ENCODE results near the gene NSD2.

Gene NSD2

GRCh38 chr4:1883583-1883982 is 12.4 kb downstream of the NSD2 start:
- Histone ChIP-seq H3K4ac (ENCODE audit: low read depth, low read length) (peak overlapping the region; percentile 30), H4K12ac (ENCODE audit: low read depth, low read length) (no peak overlapping the region), H3K9me3 (ENCODE audit: insufficient read depth, low read depth, low read length) (no peaks in the 10 kb centered on the region), H3K27ac (ENCODE audit: low read depth, low read length) (no peak overlapping the region), H3K23ac (ENCODE audit: low read length) (no peak overlapping the region), H3K36me3 (ENCODE audit: control insufficient read depth in 1 of 2, insufficient read depth in 2 of 2, low read length in 2 of 2) (peaks cover 0 to 2% of the 10 kb centered on the region in 2 experiments), H2BK5ac (ENCODE audit: low read depth, low read length, poor library complexity) (no peak overlapping the region), H2AFZ (ENCODE audit: insufficient read depth, low read length, poor library complexity) (no peak overlapping the region), H4K91ac (ENCODE audit: low read depth, low read length) (no peak overlapping the region), H2BK12ac (ENCODE audit: low read length) (no peak overlapping the region), H3K79me1 (ENCODE audit: low read length) (peaks cover 2% of the 10 kb centered on the region), H2BK120ac (ENCODE audit: insufficient read depth, low read length, poor library complexity) (no peak overlapping the region), H4K8ac (ENCODE audit: low read depth, low read length) (no peak overlapping the region), H3K4me2 (ENCODE audit: low read length) (no peak overlapping the region), H3K27me3 (ENCODE audit: insufficient read depth, low read length) (no peaks in the 10 kb centered on the region), H3K14ac (ENCODE audit: low read length) (no peak overlapping the region), H3K79me2 (ENCODE audit: control insufficient read depth, insufficient read depth, low read length, poor library complexity) (peaks cover 13% of the 10 kb centered on the region), H3K4me1 (ENCODE audit: control insufficient read depth in 1 of 2, insufficient read depth in 2 of 2, low read length in 2 of 2) (peaks cover 2 to 3% of the 10 kb centered on the region in 2 experiments), H2AK5ac (ENCODE audit: low read length) (no peak overlapping the region), H3K18ac (ENCODE audit: low read length) (no peak overlapping the region), H3K4me3 (ENCODE audit: low read depth, low read length) (no peak overlapping the region), H3K9ac (ENCODE audit: low read length) (no peak overlapping the region)
- no CpG with 5 or more reads among the region's 8 CpGs for WGBS (ENCODE audit: extremely low coverage, insufficient coverage, insufficient read length)
- DNase-seq = no peak

GRCh38 chr4:1885414-1885813 is 14.2 kb downstream of the NSD2 start:
- Histone ChIP-seq H2AFZ (ENCODE audit: insufficient read depth, low read length, poor library complexity) (no peak overlapping the region), H4K8ac (ENCODE audit: low read depth, low read length) (no peak overlapping the region), H3K4ac (ENCODE audit: low read depth, low read length) (peak overlapping the region; percentile 47), H3K27me3 (ENCODE audit: insufficient read depth, low read length) (no peaks in the 10 kb centered on the region), H2BK120ac (ENCODE audit: insufficient read depth, low read length, poor library complexity) (no peak overlapping the region), H2BK12ac (ENCODE audit: low read length) (no peak overlapping the region), H3K23ac (ENCODE audit: low read length) (no peak overlapping the region), H3K79me1 (ENCODE audit: low read length) (no peaks in the 10 kb centered on the region), H3K4me3 (ENCODE audit: low read depth, low read length) (no peak overlapping the region), H3K14ac (ENCODE audit: low read length) (no peak overlapping the region), H3K4me2 (ENCODE audit: low read length) (no peak overlapping the region), H3K36me3 (ENCODE audit: control insufficient read depth in 1 of 2, insufficient read depth in 2 of 2, low read length in 2 of 2) (peaks cover 0 to 2% of the 10 kb centered on the region in 2 experiments), H3K79me2 (ENCODE audit: control insufficient read depth, insufficient read depth, low read length, poor library complexity) (peaks cover 8% of the 10 kb centered on the region), H3K18ac (ENCODE audit: low read length) (peak overlapping the region; percentile 14), H3K27ac (ENCODE audit: low read depth, low read length) (no peak overlapping the region), H3K4me1 (ENCODE audit: control insufficient read depth in 1 of 2, insufficient read depth in 2 of 2, low read length in 2 of 2) (no peaks in the 10 kb centered on the region), H3K9me3 (ENCODE audit: insufficient read depth, low read depth, low read length) (no peaks in the 10 kb centered on the region), H3K9ac (ENCODE audit: low read length) (no peak overlapping the region), H2BK5ac (ENCODE audit: low read depth, low read length, poor library complexity) (no peak overlapping the region), H4K12ac (ENCODE audit: low read depth, low read length) (no peak overlapping the region), H4K91ac (ENCODE audit: low read depth, low read length) (no peak overlapping the region), H2AK5ac (ENCODE audit: low read length) (no peak overlapping the region)
- DNase-seq = no peak
- no CpG with 5 or more reads among the region's 2 CpGs for WGBS (ENCODE audit: extremely low coverage, insufficient coverage, insufficient read length)

GRCh38 chr4:1887052-1887451 is 15.9 kb downstream of the NSD2 start:
- Histone ChIP-seq H3K36me3 (ENCODE audit: control insufficient read depth in 1 of 2, insufficient read depth in 2 of 2, low read length in 2 of 2) (peaks cover 0 to under 1% of the 10 kb centered on the region in 2 experiments), H2BK5ac (ENCODE audit: low read depth, low read length, poor library complexity) (no peak overlapping the region), H2BK12ac (ENCODE audit: low read length) (no peak overlapping the region), H3K9ac (ENCODE audit: low read length) (no peak overlapping the region), H2AFZ (ENCODE audit: insufficient read depth, low read length, poor library complexity) (no peak overlapping the region), H3K27ac (ENCODE audit: low read depth, low read length) (no peak overlapping the region), H3K4me2 (ENCODE audit: low read length) (no peak overlapping the region), H3K9me3 (ENCODE audit: insufficient read depth, low read depth, low read length) (no peaks in the 10 kb centered on the region), H2BK120ac (ENCODE audit: insufficient read depth, low read length, poor library complexity) (no peak overlapping the region), H3K14ac (ENCODE audit: low read length) (no peak overlapping the region), H4K8ac (ENCODE audit: low read depth, low read length) (no peak overlapping the region), H3K18ac (ENCODE audit: low read length) (no peak overlapping the region), H3K27me3 (ENCODE audit: insufficient read depth, low read length) (no peaks in the 10 kb centered on the region), H3K4me3 (ENCODE audit: low read depth, low read length) (no peak overlapping the region), H4K91ac (ENCODE audit: low read depth, low read length) (no peak overlapping the region), H3K79me2 (ENCODE audit: control insufficient read depth, insufficient read depth, low read length, poor library complexity) (peaks cover 6% of the 10 kb centered on the region), H3K4me1 (ENCODE audit: control insufficient read depth in 1 of 2, insufficient read depth in 2 of 2, low read length in 2 of 2) (no peaks in the 10 kb centered on the region), H2AK5ac (ENCODE audit: low read length) (no peak overlapping the region), H3K79me1 (ENCODE audit: low read length) (no peaks in the 10 kb centered on the region), H3K23ac (ENCODE audit: low read length) (no peak overlapping the region), H4K12ac (ENCODE audit: low read depth, low read length) (no peak overlapping the region), H3K4ac (ENCODE audit: low read depth, low read length) (no peak overlapping the region)
- DNase-seq = no peak
- no CpG with 5 or more reads among the region's 2 CpGs for WGBS (ENCODE audit: extremely low coverage, insufficient coverage, insufficient read length)

- no peak overlapping the region for H2BK12ac ChIP-seq (ENCODE audit: low read length)
- no peak overlapping the region for H4K8ac ChIP-seq (ENCODE audit: low read depth, low read length)
- peak overlapping the region; percentile 52 for H3K4ac ChIP-seq (ENCODE audit: low read depth, low read length)
- H3K23ac ChIP-seq (ENCODE audit: low read length) = no peak overlapping the region
- H3K4me1 ChIP-seq (ENCODE audit: control insufficient read depth in 1 of 2, insufficient read depth in 2 of 2, low read length in 2 of 2) = no peaks in the 10 kb centered on the region
- no peaks in the 10 kb centered on the region for H3K9me3 ChIP-seq (ENCODE audit: insufficient read depth, low read depth, low read length)
- no peak overlapping the region for H2AFZ ChIP-seq (ENCODE audit: insufficient read depth, low read length, poor library complexity)
- no peaks in the 10 kb centered on the region for H3K79me2 ChIP-seq (ENCODE audit: control insufficient read depth, insufficient read depth, low read length, poor library complexity)
- no peak overlapping the region for H2AK5ac ChIP-seq (ENCODE audit: low read length)
- H3K79me1 ChIP-seq (ENCODE audit: low read length) = no peaks in the 10 kb centered on the region
- H3K14ac ChIP-seq (ENCODE audit: low read length) = no peak overlapping the region
- H3K27me3 ChIP-seq (ENCODE audit: insufficient read depth, low read length) = no peaks in the 10 kb centered on the region
- WGBS (ENCODE audit: extremely low coverage, insufficient coverage, insufficient read length) = no CpG with 5 or more reads among the region's 11 CpGs
- no peak for DNase-seq
- H3K9ac ChIP-seq (ENCODE audit: low read length) = no peak overlapping the region
- no peaks in the 10 kb centered on the region for H3K36me3 ChIP-seq (ENCODE audit: control insufficient read depth in 1 of 2, insufficient read depth in 2 of 2, low read length in 2 of 2)
- no peak overlapping the region for H3K27ac ChIP-seq (ENCODE audit: low read depth, low read length)
- no peak overlapping the region for H3K4me2 ChIP-seq (ENCODE audit: low read length)
- no peak overlapping the region for H4K12ac ChIP-seq (ENCODE audit: low read depth, low read length)
- H3K4me3 ChIP-seq (ENCODE audit: low read depth, low read length) = no peak overlapping the region
- no peak overlapping the region for H2BK120ac ChIP-seq (ENCODE audit: insufficient read depth, low read length, poor library complexity)
- H3K18ac ChIP-seq (ENCODE audit: low read length) = no peak overlapping the region
- no peak overlapping the region for H2BK5ac ChIP-seq (ENCODE audit: low read depth, low read length, poor library complexity)
- no peak overlapping the region for H4K91ac ChIP-seq (ENCODE audit: low read depth, low read length)
Observed at GRCh38 chr4:1890979-1891570, 19.9 kb downstream of the NSD2 start.
